Activated B cell treated with CpG ODN at 0.5 μM for 24 hours (primary cell): ENCODE data around the gene MYO10. TPM values are rescaled to one million over a fixed set of nuclear protein-coding genes. Genes with fewer than 3 reads are reported as not detected.

Experiments used
- ATAC-seq: fragments of 200-7000 bp; cut with Tn5 transposase; one replicate; pipeline ENCODE4 v1.10.0; 2021; ENCODE audit warnings: low read depth, mild to moderate bottlenecking, moderate library complexity
- CTCF ChIA-PET: fragments of 350-600 bp; sonication (Branson Sonifier 250); formaldehyde crosslinking; loops from one replicate; lab custom pipeline; 2021; ENCODE audit warnings: antibody characterized with exemption; lab: Charles Lee
- POLR2A ChIA-PET: fragments of 350-600 bp; sonication (Branson Sonifier 250); formaldehyde crosslinking; loops from one replicate; lab custom pipeline; 2021; ENCODE audit warnings: antibody characterized with exemption; lab: Charles Lee
- DNase-seq: peaks from one replicate; pipeline ENCODE4 v3.0.0; 2022
- H3K27ac Mint-ChIP-seq: one replicate; pipeline ENCODE4 v1.8.0; 2020; ENCODE audit warnings: mixed read lengths
- H3K27me3 Mint-ChIP-seq: one replicate; pipeline ENCODE4 v1.8.0; 2021; ENCODE audit warnings: mixed read lengths
- H3K36me3 Mint-ChIP-seq: one replicate; pipeline ENCODE4 v1.8.0; 2021; ENCODE audit warnings: low read depth, mixed read lengths
- H3K4me1 Mint-ChIP-seq: one replicate; pipeline ENCODE4 v1.8.0; 2021; ENCODE audit warnings: mixed read lengths
- H3K4me3 Mint-ChIP-seq: one replicate; pipeline ENCODE4 v1.8.0; 2020; ENCODE audit warnings: mild to moderate bottlenecking, mixed read lengths
- H3K9me3 Mint-ChIP-seq: one replicate; pipeline ENCODE4 v1.8.0; 2020; ENCODE audit warnings: mixed read lengths
- intact Hi-C: fragments of 100-400 bp; cut with micrococcal nuclease; formaldehyde crosslinking; loops from one replicate; pipeline ENCODE4 v1.15.1; 2024
- total RNA-seq: library from RNA; stranded (reverse); gene quantifications from 2 replicates; pipeline ENCODE4 v1.2.3, GENCODE V29; 2022
- TF ChIP-seq, protein P1 (sequence below): fragments of 200-600 bp; IDR thresholded peaks from one replicate; pipeline ENCODE4 v1.8.0; 2022; ENCODE audit warnings: antibody characterized with exemption, mild to moderate bottlenecking

MYO10 gene
- total RNA-seq, 1 donor from 2014 or later, result 0.13 TPM

DNA sequence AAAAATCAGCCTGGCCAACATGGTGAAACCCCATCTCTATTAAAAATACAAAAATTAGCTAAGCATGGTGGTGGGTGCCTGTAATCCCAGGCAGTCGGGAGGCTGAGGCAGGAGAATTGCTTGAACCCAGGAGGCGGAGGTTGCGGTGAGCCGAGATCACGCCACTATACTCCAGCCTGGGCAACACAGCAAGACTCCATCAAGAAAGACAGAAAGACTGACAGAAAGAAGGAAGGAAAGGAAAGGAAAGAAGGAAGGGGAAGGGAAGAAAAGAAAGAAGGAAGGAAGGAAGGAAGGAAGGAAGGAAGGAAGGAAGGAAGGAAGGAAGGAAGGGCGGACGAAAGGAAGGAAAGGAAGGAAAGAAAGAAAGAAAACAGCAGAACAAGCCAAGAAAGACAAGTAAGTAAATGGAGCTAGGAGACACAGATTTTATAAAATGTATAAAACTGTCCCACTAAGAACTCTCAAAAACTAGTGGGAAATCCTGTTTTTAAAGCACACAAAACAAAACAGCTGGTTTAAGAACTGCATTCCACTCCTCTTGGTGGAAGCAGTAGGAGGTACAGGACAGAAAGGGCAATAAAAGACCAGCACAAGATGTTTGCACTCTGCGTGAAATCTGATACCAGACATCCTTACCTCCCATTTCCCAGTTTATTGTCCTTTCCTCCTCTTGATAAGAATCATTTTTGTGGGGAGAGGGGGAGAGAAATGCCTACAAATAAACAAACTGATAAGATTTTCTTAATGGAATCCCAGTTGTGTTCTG is 46.7 kb downstream of the MYO10 start:
- H3K4me3 Mint-ChIP-seq, result no peak overlapping the region
- ChIA-PET CTCF (no interaction called here), POLR2A (no interaction called here)
- DNase-seq (no peak), ATAC-seq (no peak)
- TF ChIP-seq, protein P1, sequence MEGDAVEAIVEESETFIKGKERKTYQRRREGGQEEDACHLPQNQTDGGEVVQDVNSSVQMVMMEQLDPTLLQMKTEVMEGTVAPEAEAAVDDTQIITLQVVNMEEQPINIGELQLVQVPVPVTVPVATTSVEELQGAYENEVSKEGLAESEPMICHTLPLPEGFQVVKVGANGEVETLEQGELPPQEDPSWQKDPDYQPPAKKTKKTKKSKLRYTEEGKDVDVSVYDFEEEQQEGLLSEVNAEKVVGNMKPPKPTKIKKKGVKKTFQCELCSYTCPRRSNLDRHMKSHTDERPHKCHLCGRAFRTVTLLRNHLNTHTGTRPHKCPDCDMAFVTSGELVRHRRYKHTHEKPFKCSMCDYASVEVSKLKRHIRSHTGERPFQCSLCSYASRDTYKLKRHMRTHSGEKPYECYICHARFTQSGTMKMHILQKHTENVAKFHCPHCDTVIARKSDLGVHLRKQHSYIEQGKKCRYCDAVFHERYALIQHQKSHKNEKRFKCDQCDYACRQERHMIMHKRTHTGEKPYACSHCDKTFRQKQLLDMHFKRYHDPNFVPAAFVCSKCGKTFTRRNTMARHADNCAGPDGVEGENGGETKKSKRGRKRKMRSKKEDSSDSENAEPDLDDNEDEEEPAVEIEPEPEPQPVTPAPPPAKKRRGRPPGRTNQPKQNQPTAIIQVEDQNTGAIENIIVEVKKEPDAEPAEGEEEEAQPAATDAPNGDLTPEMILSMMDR, result no peak
- intact Hi-C loops, result no loop called here
- H3K27me3 Mint-ChIP-seq, result no peaks in the 10 kb centered on the region
- H3K27ac Mint-ChIP-seq, result no peak overlapping the region
- no peaks in the 10 kb centered on the region for H3K36me3 Mint-ChIP-seq
- H3K4me1 Mint-ChIP-seq, result no peaks in the 10 kb centered on the region
- no peaks in the 10 kb centered on the region for H3K9me3 Mint-ChIP-seq

DNA sequence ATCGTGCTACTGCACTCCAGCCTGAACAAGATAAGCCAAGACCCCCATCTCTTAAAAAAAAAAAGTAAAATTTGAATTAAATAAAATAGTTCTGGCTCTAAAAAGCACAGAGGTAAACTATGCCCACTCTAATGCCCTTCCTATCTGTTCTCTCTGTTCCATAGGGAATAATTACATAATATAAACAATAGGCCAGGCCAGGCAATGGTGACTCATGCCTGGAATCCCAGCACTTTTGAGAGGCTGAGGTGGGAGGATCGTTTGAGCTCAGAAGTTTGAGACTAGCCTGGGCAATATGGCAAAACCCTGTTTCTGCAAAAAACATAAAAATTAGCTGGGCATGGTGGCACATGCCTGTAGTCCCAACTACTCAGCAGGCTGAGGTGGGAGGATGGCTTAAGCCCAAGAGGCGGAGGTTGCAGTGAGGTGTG is 47.4 kb downstream of the MYO10 start:
- TF ChIP-seq, protein P1, result no peak
- H3K9me3 Mint-ChIP-seq, result no peaks in the 10 kb centered on the region
- ATAC-seq (no peak), DNase-seq (no peak)
- H3K27ac Mint-ChIP-seq, result no peak overlapping the region
- POLR2A ChIA-PET, result no interaction called here
- intact Hi-C loops, result no loop called here
- no peaks in the 10 kb centered on the region for H3K36me3 Mint-ChIP-seq
- H3K4me3 Mint-ChIP-seq, result no peak overlapping the region
- no peaks in the 10 kb centered on the region for H3K4me1 Mint-ChIP-seq
- no peaks in the 10 kb centered on the region for H3K27me3 Mint-ChIP-seq
- CTCF ChIA-PET, result no interaction called here

DNA sequence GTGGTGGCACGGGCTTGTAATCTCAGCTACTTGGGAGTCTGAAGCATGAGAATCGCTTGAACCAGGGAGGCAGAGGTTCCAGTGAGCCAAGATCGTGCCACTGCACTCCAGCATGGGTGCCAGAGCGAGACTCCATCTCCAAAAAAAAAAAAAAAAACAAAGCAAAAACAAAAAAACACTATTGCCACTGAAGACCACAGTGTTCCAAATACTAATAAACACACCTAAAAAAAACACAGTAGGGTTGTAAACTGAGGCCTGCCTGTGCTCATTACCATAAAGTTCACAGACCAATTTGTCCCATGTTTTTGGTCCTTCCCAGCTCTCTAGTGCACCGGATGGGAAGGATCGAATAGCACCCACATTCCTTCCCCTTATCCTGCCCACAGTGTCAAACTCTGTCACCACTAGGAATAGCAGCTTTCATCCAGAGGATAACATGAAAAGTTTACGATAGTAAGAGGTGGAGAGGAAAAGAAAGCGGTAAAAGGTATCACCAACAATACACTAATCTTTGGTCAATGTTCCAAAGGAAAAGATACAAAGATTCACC is 49.2 kb downstream of the MYO10 start:
- Mint-ChIP-seq H3K27me3 (no peaks in the 10 kb centered on the region), H3K4me1 (no peaks in the 10 kb centered on the region), H3K36me3 (no peaks in the 10 kb centered on the region), H3K9me3 (no peaks in the 10 kb centered on the region), H3K4me3 (no peak overlapping the region), H3K27ac (no peak overlapping the region)
- ChIA-PET POLR2A (no interaction called here), CTCF (no interaction called here)
- no peak for ATAC-seq
- no peak for DNase-seq
- intact Hi-C loops, result no loop called here
- TF ChIP-seq, protein P1, result no peak

DNA sequence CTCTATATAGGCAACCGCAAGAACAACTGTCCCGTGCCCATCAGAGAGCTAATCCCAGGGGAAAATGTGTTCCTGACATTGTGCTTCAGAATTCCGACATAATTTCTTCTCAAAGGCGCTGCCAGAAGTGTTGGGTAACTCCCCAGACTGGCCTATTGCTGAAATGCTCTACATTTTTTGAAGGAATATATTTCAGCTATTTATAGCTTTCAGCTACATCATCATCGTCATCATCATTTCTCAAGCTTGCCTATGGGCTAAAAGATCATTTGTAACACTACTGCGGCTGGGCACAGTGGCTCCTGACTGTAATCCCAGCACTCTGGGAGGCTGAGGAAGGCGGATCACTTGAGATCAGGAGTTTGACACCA is 49.7 kb downstream of the MYO10 start:
- Mint-ChIP-seq H3K4me3 (no peak overlapping the region), H3K27ac (no peak overlapping the region), H3K36me3 (no peaks in the 10 kb centered on the region), H3K9me3 (no peaks in the 10 kb centered on the region), H3K27me3 (no peaks in the 10 kb centered on the region), H3K4me1 (no peaks in the 10 kb centered on the region)
- DNase-seq (no peak), ATAC-seq (no peak)
- intact Hi-C loops, result no loop called here
- TF ChIP-seq, protein P1, result no peak
- POLR2A ChIA-PET, result no interaction called here
- CTCF ChIA-PET, result no interaction called here

DNA sequence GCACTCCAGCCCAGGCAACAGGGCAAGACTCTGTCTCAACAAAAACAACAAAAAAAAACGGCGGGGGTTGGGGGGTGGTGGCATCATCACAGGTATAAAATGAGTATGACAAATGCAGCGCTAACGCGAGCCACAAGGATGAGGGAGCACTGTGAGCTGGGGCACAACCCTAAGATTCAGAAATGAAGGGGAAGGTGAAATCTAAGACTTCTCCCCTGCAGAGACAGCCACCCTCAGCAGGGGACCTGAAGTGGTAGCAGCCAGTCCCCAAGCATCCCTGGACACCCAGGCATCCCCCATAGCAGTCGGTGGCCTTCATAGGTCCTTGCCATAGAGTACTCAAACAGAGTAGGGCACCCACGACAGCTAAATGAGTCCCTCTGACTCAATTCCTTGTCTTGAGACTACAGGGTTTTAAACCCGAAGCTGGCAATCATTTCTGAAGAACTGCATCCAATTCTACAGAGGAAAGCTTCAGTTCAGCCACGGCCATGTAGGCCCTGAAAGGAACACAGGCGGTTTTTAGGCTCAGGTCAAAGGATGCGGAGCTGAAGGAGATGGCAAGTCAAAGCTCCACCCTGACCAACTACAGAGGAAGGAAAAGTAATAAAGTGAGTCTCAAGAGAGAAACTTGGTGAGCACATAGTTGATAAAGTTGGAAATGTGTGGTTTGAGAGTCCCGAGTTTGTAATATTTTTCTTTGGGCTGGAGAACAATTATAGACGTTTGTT is 50.3 kb downstream of the MYO10 start:
- Mint-ChIP-seq H3K27ac (no peak overlapping the region), H3K36me3 (no peaks in the 10 kb centered on the region), H3K4me1 (no peaks in the 10 kb centered on the region), H3K27me3 (no peaks in the 10 kb centered on the region), H3K9me3 (no peaks in the 10 kb centered on the region), H3K4me3 (no peak overlapping the region)
- intact Hi-C loops, result no loop called here
- no peak for ATAC-seq
- ChIA-PET POLR2A (no interaction called here), CTCF (no interaction called here)
- no peak for DNase-seq
- TF ChIP-seq, protein P1, result no peak
